ENCODE results near the gene GRXCR2.
"Not testable (repeated sequence)": the region's sequence is repeated elsewhere in the genome, so short reads cannot be mapped to it uniquely, and the experiment has no call there.

Gene GRXCR2

GRCh38 chr5:145898171-145898570 lies 25.4 kb upstream of the GRXCR2 start:
- Histone ChIP-seq H2AFZ (ENCODE audit: low read length) (no peak overlapping the region), H3K9me3 (ENCODE audit: insufficient read depth, low read depth, low read length) (no peaks in the 10 kb centered on the region; the same call in 1 of the 2 replicates), H3K4me3 (ENCODE audit: low read length, poor library complexity, severe bottlenecking) (no peak overlapping the region), H3K27me3 (ENCODE audit: insufficient read depth, low read length, poor library complexity, severe bottlenecking) (no peaks in the 10 kb centered on the region), H3K36me3 (ENCODE audit: insufficient read depth, low read length) (no peaks in the 10 kb centered on the region), H3K79me2 (ENCODE audit: insufficient read depth, low read length) (no peaks in the 10 kb centered on the region), H3K4me1 (ENCODE audit: insufficient read depth, low read length, poor library complexity, severe bottlenecking) (no peaks in the 10 kb centered on the region), H3K4me2 (ENCODE audit: low read depth, low read length, poor library complexity, severe bottlenecking) (no peak overlapping the region), H3F3A (ENCODE audit: low read depth) (no peaks in the 10 kb centered on the region), H3K9me2 (replicated peaks; ENCODE audit: low read depth, low read length) (no peaks in the 10 kb centered on the region), H3K9ac (ENCODE audit: low read depth, low read length, poor library complexity, severe bottlenecking) (no peak overlapping the region), H4K20me1 (ENCODE audit: insufficient read depth, low read length, poor library complexity, severe bottlenecking) (no peaks in the 10 kb centered on the region)
- TF ChIP-seq EZH2phosphoT487 (IDR thresholded peaks at IDR 0.05; ENCODE audit: borderline replicate concordance) (no peak), CTCF (conservative IDR thresholded peaks at IDR 0.05; ENCODE audit: low read length) (no peak)

GRCh38 chr5:145891378-145891777 lies 18.6 kb upstream of the GRXCR2 start:
- H3K4me2 ChIP-seq (ENCODE audit: low read depth, low read length, poor library complexity, severe bottlenecking); H3K9me3 ChIP-seq (ENCODE audit: insufficient read depth, low read depth, low read length); H3K4me3 ChIP-seq (ENCODE audit: low read length, poor library complexity, severe bottlenecking); H3K79me2 ChIP-seq (ENCODE audit: insufficient read depth, low read length); H2AFZ ChIP-seq (ENCODE audit: low read length); H4K20me1 ChIP-seq (ENCODE audit: insufficient read depth, low read length, poor library complexity, severe bottlenecking); H3K36me3 ChIP-seq (ENCODE audit: insufficient read depth, low read length); H3K4me1 ChIP-seq (ENCODE audit: insufficient read depth, low read length, poor library complexity, severe bottlenecking); H3K9me2 ChIP-seq (replicated peaks; ENCODE audit: low read depth, low read length); H3F3A ChIP-seq (ENCODE audit: low read depth); H3K9ac ChIP-seq (ENCODE audit: low read depth, low read length, poor library complexity, severe bottlenecking); H3K27me3 ChIP-seq (ENCODE audit: insufficient read depth, low read length, poor library complexity, severe bottlenecking): not testable (repeated sequence)

GRCh38 chr5:145889611-145890010 lies 16.8 kb upstream of the GRXCR2 start:
- Histone ChIP-seq H3K4me1 (ENCODE audit: insufficient read depth, low read length, poor library complexity, severe bottlenecking) (no peaks in the 10 kb centered on the region), H3K27me3 (ENCODE audit: insufficient read depth, low read length, poor library complexity, severe bottlenecking) (no peaks in the 10 kb centered on the region), H2AFZ (ENCODE audit: low read length) (no peak overlapping the region), H3K36me3 (ENCODE audit: insufficient read depth, low read length) (no peaks in the 10 kb centered on the region), H3K9me3 (ENCODE audit: insufficient read depth, low read depth, low read length) (no peaks in the 10 kb centered on the region), H3K4me2 (ENCODE audit: low read depth, low read length, poor library complexity, severe bottlenecking) (no peak overlapping the region), H3K9ac (ENCODE audit: low read depth, low read length, poor library complexity, severe bottlenecking) (no peak overlapping the region), H3K79me2 (ENCODE audit: insufficient read depth, low read length) (no peaks in the 10 kb centered on the region), H3K9me2 (replicated peaks; ENCODE audit: low read depth, low read length) (no peaks in the 10 kb centered on the region), H4K20me1 (ENCODE audit: insufficient read depth, low read length, poor library complexity, severe bottlenecking) (no peaks in the 10 kb centered on the region), H3F3A (ENCODE audit: low read depth) (no peaks in the 10 kb centered on the region), H3K4me3 (ENCODE audit: low read length, poor library complexity, severe bottlenecking) (no peak overlapping the region)
- no peak for TF ChIP-seq CTCF (conservative IDR thresholded peaks at IDR 0.05; ENCODE audit: low read length)
- TF ChIP-seq EZH2phosphoT487 (IDR thresholded peaks at IDR 0.05; ENCODE audit: borderline replicate concordance), result no peak

- H2AFZ ChIP-seq (ENCODE audit: low read length), result no peak overlapping the region
- H3K36me3 ChIP-seq (ENCODE audit: insufficient read depth, low read length), result no peaks in the 10 kb centered on the region
- H3K4me1 ChIP-seq (ENCODE audit: insufficient read depth, low read length, poor library complexity, severe bottlenecking), result no peaks in the 10 kb centered on the region
- H4K20me1 ChIP-seq (ENCODE audit: insufficient read depth, low read length, poor library complexity, severe bottlenecking), result no peaks in the 10 kb centered on the region
- H3K27me3 ChIP-seq (ENCODE audit: insufficient read depth, low read length, poor library complexity, severe bottlenecking), result no peaks in the 10 kb centered on the region
- no peaks in the 10 kb centered on the region for H3F3A ChIP-seq (ENCODE audit: low read depth)
- no peak overlapping the region for H3K4me3 ChIP-seq (ENCODE audit: low read length, poor library complexity, severe bottlenecking)
- H3K9me3 ChIP-seq (ENCODE audit: insufficient read depth, low read depth, low read length), result no peaks in the 10 kb centered on the region
- TF ChIP-seq CTCF (conservative IDR thresholded peaks at IDR 0.05; ENCODE audit: low read length) (peak; percentile 83), EZH2phosphoT487 (IDR thresholded peaks at IDR 0.05; ENCODE audit: borderline replicate concordance) (no peak)
- H3K4me2 ChIP-seq (ENCODE audit: low read depth, low read length, poor library complexity, severe bottlenecking), result no peak overlapping the region
- no peaks in the 10 kb centered on the region for H3K79me2 ChIP-seq (ENCODE audit: insufficient read depth, low read length)
- no peaks in the 10 kb centered on the region for H3K9me2 ChIP-seq (replicated peaks; ENCODE audit: low read depth, low read length)
- no peak overlapping the region for H3K9ac ChIP-seq (ENCODE audit: low read depth, low read length, poor library complexity, severe bottlenecking)
Observed at GRCh38 chr5:145887976-145888574, 15.3 kb upstream of the GRXCR2 start.
